Measurements from ENCODE around the gene NKRF.

The NKRF gene

GRCh38 chrX:119605464-119606279, 552 bp downstream of the NKRF start:
- Histone ChIP-seq H3K27me3 (no peaks in the 10 kb centered on the region), H3K4me3 (ENCODE audit: low read depth, low read length) (peak overlapping the region; percentile 77), H3K36me3 (no peaks in the 10 kb centered on the region; the same call in 1 of the 2 replicates), H3K4me1 (no peaks in the 10 kb centered on the region), H3K9me3 (no peaks in the 10 kb centered on the region)
- TF ChIP-seq, protein P1, sequence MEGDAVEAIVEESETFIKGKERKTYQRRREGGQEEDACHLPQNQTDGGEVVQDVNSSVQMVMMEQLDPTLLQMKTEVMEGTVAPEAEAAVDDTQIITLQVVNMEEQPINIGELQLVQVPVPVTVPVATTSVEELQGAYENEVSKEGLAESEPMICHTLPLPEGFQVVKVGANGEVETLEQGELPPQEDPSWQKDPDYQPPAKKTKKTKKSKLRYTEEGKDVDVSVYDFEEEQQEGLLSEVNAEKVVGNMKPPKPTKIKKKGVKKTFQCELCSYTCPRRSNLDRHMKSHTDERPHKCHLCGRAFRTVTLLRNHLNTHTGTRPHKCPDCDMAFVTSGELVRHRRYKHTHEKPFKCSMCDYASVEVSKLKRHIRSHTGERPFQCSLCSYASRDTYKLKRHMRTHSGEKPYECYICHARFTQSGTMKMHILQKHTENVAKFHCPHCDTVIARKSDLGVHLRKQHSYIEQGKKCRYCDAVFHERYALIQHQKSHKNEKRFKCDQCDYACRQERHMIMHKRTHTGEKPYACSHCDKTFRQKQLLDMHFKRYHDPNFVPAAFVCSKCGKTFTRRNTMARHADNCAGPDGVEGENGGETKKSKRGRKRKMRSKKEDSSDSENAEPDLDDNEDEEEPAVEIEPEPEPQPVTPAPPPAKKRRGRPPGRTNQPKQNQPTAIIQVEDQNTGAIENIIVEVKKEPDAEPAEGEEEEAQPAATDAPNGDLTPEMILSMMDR (IDR thresholded peaks at IDR 0.05; ENCODE audit: low read depth, low read length), result no peak
- peak; percentile 29 for DNase-seq

GRCh38 chrX:119604766-119605463, 1.3 kb downstream of the NKRF start:
- H3K27me3 ChIP-seq, result no peaks in the 10 kb centered on the region
- H3K9me3 ChIP-seq, result no peaks in the 10 kb centered on the region
- no peaks in the 10 kb centered on the region for H3K4me1 ChIP-seq
- DNase-seq, result no peak
- TF ChIP-seq, protein P1 (IDR thresholded peaks at IDR 0.05; ENCODE audit: low read depth, low read length), result no peak
- H3K4me3 ChIP-seq (ENCODE audit: low read depth, low read length), result peak overlapping the region; percentile 77
- H3K36me3 ChIP-seq, result no peaks in the 10 kb centered on the region; the same call in 1 of the 2 replicates

DNA sequence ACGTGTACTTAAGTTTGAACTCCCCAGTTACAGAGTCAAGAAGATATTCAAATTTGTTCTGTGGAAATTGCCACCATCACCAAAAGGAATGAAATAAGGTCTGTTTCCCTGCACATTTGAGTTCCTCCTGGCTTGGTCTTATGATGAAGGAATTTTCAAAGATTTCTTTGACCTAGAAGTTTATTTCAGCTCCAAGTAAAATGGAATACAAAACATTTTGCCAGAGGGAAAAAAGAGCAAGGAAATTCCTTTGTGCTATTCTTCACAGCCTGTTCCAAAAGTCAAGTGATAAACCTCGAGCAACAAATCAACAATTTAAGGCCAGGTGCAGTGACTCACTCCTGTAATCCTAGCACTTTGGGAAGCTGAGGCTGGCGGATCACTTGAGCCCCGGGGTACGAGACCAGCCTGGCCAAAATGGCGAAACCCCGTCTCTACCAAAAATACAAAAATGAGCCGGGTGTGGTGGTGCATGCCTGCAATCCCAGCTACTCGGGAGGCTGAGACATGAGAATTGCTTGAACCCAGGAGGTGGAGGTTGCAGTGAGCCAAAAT, 3.4 kb downstream of the NKRF start:
- Histone ChIP-seq H3K9me3 (no peaks in the 10 kb centered on the region), H3K27me3 (no peaks in the 10 kb centered on the region), H3K4me3 (ENCODE audit: low read depth, low read length) (no peak overlapping the region), H3K4me1 (no peaks in the 10 kb centered on the region), H3K36me3 (no peaks in the 10 kb centered on the region; the same call in 1 of the 2 replicates)
- TF ChIP-seq, protein P1 (IDR thresholded peaks at IDR 0.05; ENCODE audit: low read depth, low read length), result no peak
- no peak for DNase-seq

DNA sequence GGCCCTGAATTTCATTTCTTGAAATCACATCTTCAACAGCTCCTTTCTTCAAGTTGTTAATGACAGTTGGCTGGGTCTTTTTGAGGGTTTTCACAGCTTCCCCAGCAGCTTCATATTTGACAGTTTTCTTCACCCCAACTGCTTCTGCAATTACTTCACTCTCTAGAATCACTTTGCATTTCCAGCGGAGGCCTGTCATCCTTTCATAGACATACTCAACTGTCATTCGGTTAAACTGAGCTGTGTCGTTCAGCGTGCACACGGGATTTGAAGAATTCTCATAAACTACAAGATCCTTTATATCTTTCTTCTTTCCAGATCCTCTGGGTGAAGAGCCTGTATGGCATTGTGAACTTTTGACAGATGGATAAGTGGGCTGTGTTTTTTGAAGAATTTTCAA, 16.4 kb downstream of the NKRF start:
- H3K27me3 ChIP-seq, result no peaks in the 10 kb centered on the region
- no peaks in the 10 kb centered on the region for H3K4me1 ChIP-seq
- no peak for DNase-seq
- H3K4me3 ChIP-seq (ENCODE audit: low read depth, low read length), result no peak overlapping the region
- peaks cover 9% of the 10 kb centered on the region for H3K36me3 ChIP-seq
- no peaks in the 10 kb centered on the region for H3K9me3 ChIP-seq
- TF ChIP-seq, protein P1 (IDR thresholded peaks at IDR 0.05; ENCODE audit: low read depth, low read length), result no peak

DNA sequence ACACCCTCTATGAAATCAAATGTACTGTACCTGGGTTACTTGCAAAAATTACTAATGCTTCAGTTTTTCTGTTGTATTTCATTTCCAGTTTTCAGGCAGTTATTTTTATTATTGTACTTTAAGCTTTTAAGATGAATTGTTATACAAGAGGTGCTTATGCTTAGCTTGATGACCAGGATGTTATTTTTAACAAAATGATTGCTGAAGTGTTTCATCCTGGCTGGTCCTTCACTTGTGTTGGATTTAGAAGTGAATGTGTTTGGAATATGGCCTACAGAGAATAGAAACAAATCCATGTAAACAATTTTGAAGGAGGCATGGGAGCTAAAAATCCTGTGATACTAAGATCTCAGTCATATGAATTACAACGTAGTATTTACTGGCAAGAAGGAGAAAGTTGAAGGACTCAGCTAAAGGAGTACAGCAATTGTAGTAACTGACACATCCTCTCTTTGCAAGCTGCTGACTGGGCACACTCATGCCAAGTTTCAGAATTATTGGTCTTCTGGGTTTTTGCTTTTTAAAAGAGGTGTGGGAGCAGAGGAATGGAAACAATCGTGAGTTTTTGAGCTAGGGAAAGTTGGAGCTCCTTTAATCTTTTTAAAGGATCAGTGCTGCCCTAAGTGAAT, 22.7 kb downstream of the NKRF start:
- no peaks in the 10 kb centered on the region for H3K9me3 ChIP-seq
- TF ChIP-seq, protein P1 (IDR thresholded peaks at IDR 0.05; ENCODE audit: low read depth, low read length), result no peak

More for the DNA sequence above, 22.7 kb downstream of the NKRF start:
- H3K27me3 ChIP-seq, result no peaks in the 10 kb centered on the region
- no peaks in the 10 kb centered on the region for H3K4me1 ChIP-seq
- H3K36me3 ChIP-seq, result no peaks in the 10 kb centered on the region; the same call in 1 of the 2 replicates
- H3K4me3 ChIP-seq (ENCODE audit: low read depth, low read length), result no peak overlapping the region
- no peak for DNase-seq

Data from BE2C (cell line).